ENCODE data around the gene ADGRA3.

ADGRA3 gene

GRCh38 chr4:22504922-22505321, 10.9 kb downstream of the ADGRA3 start:
- no peak for DNase-seq (ENCODE audit: low spot score)
- ChIA-PET CTCF (interaction anchor here (0.8 kb wide), 1 partner anchor 64 kb away, joined by 3 read pairs; no protein-coding TSS in a partner anchor), POLR2A (ENCODE audit: low non-redundant PET) (no interaction called here)
- no peak overlapping the region for H3K27ac ChIP-seq
- TF ChIP-seq CTCF (conservative IDR thresholded peaks at IDR 0.05; ENCODE audit: low read depth) = no peak

- ChIA-PET CTCF (no interaction called here), POLR2A (ENCODE audit: low non-redundant PET) (no interaction called here)
- DNase-seq (ENCODE audit: low spot score) = no peak
- no peak overlapping the region for H3K27ac ChIP-seq
- no peak for TF ChIP-seq CTCF (conservative IDR thresholded peaks at IDR 0.05; ENCODE audit: low read depth)
Measured at GRCh38 chr4:22504447-22504846, 11.4 kb downstream of the ADGRA3 start.

- DNase-seq (ENCODE audit: low spot score) = no peak
- POLR2A ChIA-PET (ENCODE audit: low non-redundant PET) = no interaction called here
- CTCF ChIA-PET = no interaction called here
- no peak for TF ChIP-seq CTCF (conservative IDR thresholded peaks at IDR 0.05; ENCODE audit: low read depth)
- H3K27ac ChIP-seq = no peak overlapping the region
Measured at GRCh38 chr4:22502895-22503814, 12.7 kb downstream of the ADGRA3 start.

- ChIA-PET CTCF (interaction anchor here (0.6 to 0.7 kb wide), 2 partner anchors 17 to 61 kb away, joined by 4 to 6 read pairs; no protein-coding TSS in a partner anchor), POLR2A (ENCODE audit: low non-redundant PET) (interaction anchor here (1.6 kb wide), 1 partner anchor 14 kb away, joined by 5 read pairs; the partner anchor contains the start of gene ADGRA3)
- no peak for TF ChIP-seq CTCF (conservative IDR thresholded peaks at IDR 0.05; ENCODE audit: low read depth)
- DNase-seq (ENCODE audit: low spot score) = no peak
- no peak overlapping the region for H3K27ac ChIP-seq
Measured at GRCh38 chr4:22501715-22502095, 14.2 kb downstream of the ADGRA3 start.

GRCh38 chr4:22500831-22501714, 14.8 kb downstream of the ADGRA3 start:
- ChIA-PET POLR2A (ENCODE audit: low non-redundant PET) (interaction anchor here (1.6 kb wide), 1 partner anchor 15 kb away, joined by 5 read pairs; the partner anchor contains the start of gene ADGRA3), CTCF (no interaction called here)
- no peak for TF ChIP-seq CTCF (conservative IDR thresholded peaks at IDR 0.05; ENCODE audit: low read depth)
- peak; percentile 86 for DNase-seq (ENCODE audit: low spot score)
- peak overlapping the region; percentile 85 for H3K27ac ChIP-seq

GRCh38 chr4:22500128-22500611, 15.7 kb downstream of the ADGRA3 start:
- no peak for TF ChIP-seq CTCF (conservative IDR thresholded peaks at IDR 0.05; ENCODE audit: low read depth)
- CTCF ChIA-PET = no interaction called here
- POLR2A ChIA-PET (ENCODE audit: low non-redundant PET) = interaction anchor here (0.5 kb wide), 1 partner anchor 55 kb away, joined by 3 read pairs; no protein-coding TSS in a partner anchor
- DNase-seq (ENCODE audit: low spot score) = no peak
- no peak overlapping the region; the same call in 1 of the 2 replicates for H3K27ac ChIP-seq

All from RWPE1 (cell line).